Stimulated activated naive CD8-positive, alpha-beta T cell treated with anti-CD3 and anti-CD28 coated beads, Interleukin-15, Interleukin-2, amounts not matched to agents 100 ng/mL and 50 ng/mL, for 24 hours (primary cell): ENCODE data around the gene MANF.
A peak's percentile ranks its signal among the peaks of the same experiment; 100 is the strongest.

Experiments
- H3K27ac Mint-ChIP-seq: one replicate; pipeline ENCODE4 v1.8.0; 2021; ENCODE audit warnings: mild to moderate bottlenecking, mixed read lengths
- H3K27me3 Mint-ChIP-seq: one replicate; pipeline ENCODE4 v1.8.0; 2021; ENCODE audit warnings: mixed read lengths
- H3K36me3 Mint-ChIP-seq: one replicate; pipeline ENCODE4 v1.8.0; 2021; ENCODE audit warnings: low read depth, mixed read lengths
- H3K4me1 Mint-ChIP-seq: one replicate; pipeline ENCODE4 v1.8.0; 2021; ENCODE audit warnings: low read depth, mixed read lengths
- H3K4me3 Mint-ChIP-seq: one replicate; pipeline ENCODE4 v1.8.0; 2021; ENCODE audit warnings: mild to moderate bottlenecking, mixed read lengths
- H3K9me3 Mint-ChIP-seq: one replicate; pipeline ENCODE4 v1.8.0; 2021; ENCODE audit warnings: mixed read lengths

Gene MANF

GRCh38 chr3:51384726-51385473 is at the start of gene MANF:
Gene MANF (plus strand): TSS chr3:51385291. CDS start chr3:51385343, 52 bp downstream.
- H3K4me1 Mint-ChIP-seq: peaks cover 54% of the 10 kb centered on the region

DNA sequence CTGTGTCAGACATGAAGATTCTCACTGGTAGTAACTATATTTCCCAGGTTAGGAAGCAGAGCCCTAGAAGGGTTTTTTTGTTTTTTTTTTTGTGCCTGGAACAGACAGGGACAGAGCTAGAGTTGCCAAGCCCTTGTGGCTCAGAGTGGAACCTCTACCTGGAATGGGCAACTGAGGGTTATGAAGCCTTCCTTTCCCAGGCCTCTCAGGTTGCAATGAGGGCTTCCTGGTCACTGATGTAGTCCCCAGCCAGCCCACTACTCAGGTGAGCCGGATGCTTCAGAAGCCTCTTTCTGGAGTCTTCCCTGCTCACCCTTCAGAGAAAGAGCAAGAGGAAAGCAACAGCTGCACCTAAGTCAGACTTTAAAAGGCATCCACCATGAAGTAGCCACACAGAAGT is 48.8 kb upstream of the MANF start:
- Mint-ChIP-seq H3K4me1 (peaks cover 4% of the 10 kb centered on the region), H3K36me3 (no peaks in the 10 kb centered on the region), H3K4me3 (no peak overlapping the region)

More at GRCh38 chr3:51384726-51385473, at the start of gene MANF:
- H3K27ac Mint-ChIP-seq: peak within 1 kb of the TSS; percentile 99
- H3K27me3 Mint-ChIP-seq: no peaks in the 10 kb centered on the region
- H3K36me3 Mint-ChIP-seq: peaks cover 44% of the 10 kb centered on the region
- H3K4me3 Mint-ChIP-seq: peak within 1 kb of the TSS; percentile 100
- no peaks in the 10 kb centered on the region for H3K9me3 Mint-ChIP-seq

GRCh38 chr3:51337666-51338065 is 47.4 kb upstream of the MANF start:
- H3K4me3 Mint-ChIP-seq: no peak overlapping the region

More for the DNA sequence above, 48.8 kb upstream of the MANF start:
- no peaks in the 10 kb centered on the region for H3K27me3 Mint-ChIP-seq
- no peaks in the 10 kb centered on the region for H3K9me3 Mint-ChIP-seq
- no peak overlapping the region for H3K27ac Mint-ChIP-seq

GRCh38 chr3:51338632-51339031 is 46.5 kb upstream of the MANF start:
- Mint-ChIP-seq H3K36me3 (no peaks in the 10 kb centered on the region), H3K9me3 (no peaks in the 10 kb centered on the region), H3K4me3 (no peak overlapping the region), H3K27me3 (no peaks in the 10 kb centered on the region), H3K27ac (no peak overlapping the region), H3K4me1 (peaks cover 4% of the 10 kb centered on the region)

More at GRCh38 chr3:51337666-51338065, 47.4 kb upstream of the MANF start:
- H3K9me3 Mint-ChIP-seq: no peaks in the 10 kb centered on the region
- H3K4me1 Mint-ChIP-seq: peaks cover 4% of the 10 kb centered on the region
- no peak overlapping the region for H3K27ac Mint-ChIP-seq
- no peaks in the 10 kb centered on the region for H3K36me3 Mint-ChIP-seq
- no peaks in the 10 kb centered on the region for H3K27me3 Mint-ChIP-seq

DNA sequence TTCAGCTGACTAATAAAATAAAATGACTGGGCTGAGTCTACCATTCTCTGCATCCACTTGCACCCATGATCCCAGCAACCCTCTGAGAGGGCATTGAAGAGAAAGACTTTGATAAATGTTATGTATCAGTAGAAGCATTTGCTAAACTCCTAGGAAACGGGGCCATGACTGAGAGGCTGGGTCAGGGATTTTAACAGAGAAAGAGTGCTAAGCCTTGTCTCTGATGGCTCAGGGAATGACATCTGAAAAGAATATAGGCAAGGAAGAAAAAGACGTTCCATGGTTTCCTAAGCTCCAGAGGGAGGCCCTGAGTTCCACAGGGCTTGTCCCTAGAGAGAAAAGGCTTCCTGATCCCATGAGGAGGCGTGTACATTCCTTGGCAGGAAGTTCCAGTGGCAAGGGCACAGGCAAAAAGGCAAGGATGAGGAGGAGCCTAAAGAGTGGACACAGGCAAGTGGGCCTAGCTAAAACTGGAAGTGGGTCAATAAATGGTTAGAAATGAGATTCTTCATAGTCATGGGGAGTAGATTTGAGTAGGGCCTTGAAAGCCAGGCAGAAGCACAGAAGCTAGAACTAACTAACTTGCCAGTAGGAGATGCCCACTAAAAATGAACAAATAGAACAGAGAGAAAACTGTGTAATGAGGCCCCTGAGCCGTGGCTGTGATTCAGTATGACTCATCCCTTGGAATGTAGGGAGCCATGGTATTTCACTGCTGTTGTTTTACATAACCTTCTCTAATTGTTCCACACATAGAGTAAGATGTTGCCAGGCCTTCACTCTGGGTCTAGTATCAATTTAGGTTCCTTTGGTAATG is 44.9 kb upstream of the MANF start:
- Mint-ChIP-seq H3K27ac (no peak overlapping the region), H3K27me3 (no peaks in the 10 kb centered on the region), H3K9me3 (no peaks in the 10 kb centered on the region), H3K36me3 (no peaks in the 10 kb centered on the region), H3K4me3 (no peak overlapping the region), H3K4me1 (peaks cover 4% of the 10 kb centered on the region)

GRCh38 chr3:51340989-51341636 is 44.0 kb upstream of the MANF start:
- no peak overlapping the region for H3K4me3 Mint-ChIP-seq
- no peaks in the 10 kb centered on the region for H3K9me3 Mint-ChIP-seq
- no peaks in the 10 kb centered on the region for H3K27me3 Mint-ChIP-seq
- H3K4me1 Mint-ChIP-seq: peaks cover 4% of the 10 kb centered on the region
- H3K36me3 Mint-ChIP-seq: no peaks in the 10 kb centered on the region
- no peak overlapping the region for H3K27ac Mint-ChIP-seq

- Mint-ChIP-seq H3K9me3 (no peaks in the 10 kb centered on the region), H3K27ac (no peak overlapping the region), H3K27me3 (no peaks in the 10 kb centered on the region), H3K4me3 (no peak overlapping the region), H3K4me1 (peaks cover 4% of the 10 kb centered on the region), H3K36me3 (no peaks in the 10 kb centered on the region)
Observed at GRCh38 chr3:51343918-51344687, 41.0 kb upstream of the MANF start.

DNA sequence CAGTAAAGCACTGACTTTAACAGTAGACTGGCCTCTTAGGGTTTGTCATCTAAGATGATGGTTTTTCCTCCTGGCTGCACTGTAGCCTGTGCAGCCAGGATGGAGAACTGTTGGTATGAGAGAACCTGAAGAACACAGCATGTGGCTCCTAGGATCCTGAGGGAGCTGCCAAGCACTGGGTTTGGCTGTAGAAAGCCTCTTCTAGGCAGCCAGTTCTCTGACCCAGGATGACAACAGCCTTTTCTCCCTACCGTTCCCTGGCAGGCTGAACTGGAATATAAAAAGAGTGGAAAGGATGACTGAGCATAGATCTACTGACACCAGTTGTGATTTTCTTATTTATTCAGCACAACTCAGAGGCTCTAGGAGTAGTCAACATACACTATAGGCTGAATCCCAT is 34.3 kb upstream of the MANF start:
- no peaks in the 10 kb centered on the region for H3K9me3 Mint-ChIP-seq
- H3K27me3 Mint-ChIP-seq: no peaks in the 10 kb centered on the region
- H3K27ac Mint-ChIP-seq: no peak overlapping the region
- no peaks in the 10 kb centered on the region for H3K36me3 Mint-ChIP-seq
- H3K4me1 Mint-ChIP-seq: peaks cover 4% of the 10 kb centered on the region
- no peak overlapping the region for H3K4me3 Mint-ChIP-seq

DNA sequence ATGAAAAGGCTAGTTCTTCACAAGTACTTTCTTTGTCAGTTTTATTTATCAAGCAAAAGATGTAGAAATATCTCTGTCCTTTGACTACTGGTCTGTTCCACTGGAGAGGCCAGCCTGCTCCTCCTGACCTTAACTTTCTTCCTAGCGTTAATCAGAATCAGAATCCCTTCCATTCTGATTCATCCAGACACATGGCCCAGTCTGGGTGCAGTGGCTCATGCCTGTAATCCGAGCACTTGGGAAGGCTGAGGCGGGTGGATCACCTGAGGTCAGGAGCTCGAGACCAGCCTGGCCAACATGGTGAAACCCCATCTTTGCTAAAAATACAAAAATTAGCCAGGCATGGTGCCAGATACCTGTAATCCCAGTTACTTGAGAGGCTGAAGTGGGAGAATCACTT is 32.0 kb upstream of the MANF start:
- Mint-ChIP-seq H3K4me1 (peaks cover 4% of the 10 kb centered on the region), H3K36me3 (no peaks in the 10 kb centered on the region), H3K27ac (no peak overlapping the region), H3K9me3 (no peaks in the 10 kb centered on the region), H3K27me3 (no peaks in the 10 kb centered on the region), H3K4me3 (no peak overlapping the region)

DNA sequence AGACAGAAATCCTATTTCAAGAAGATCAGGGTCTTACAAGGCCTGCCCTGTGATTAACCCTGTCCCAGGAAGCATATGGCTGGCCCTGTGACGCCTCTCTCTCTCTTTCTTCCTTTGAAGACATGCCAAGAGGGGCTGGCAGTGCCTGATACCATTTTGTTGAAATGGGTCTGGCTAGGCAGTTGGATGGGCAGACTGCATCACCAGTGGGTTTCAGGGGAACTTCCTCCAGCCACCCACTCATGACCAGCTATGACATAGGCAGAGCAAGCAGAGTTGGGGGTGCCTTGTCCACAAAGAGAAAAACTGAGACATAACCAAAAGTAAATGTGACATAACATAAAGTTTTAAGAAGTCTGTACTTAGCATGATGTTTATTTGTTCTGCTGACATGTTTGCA is 31.4 kb upstream of the MANF start:
- H3K36me3 Mint-ChIP-seq: no peaks in the 10 kb centered on the region
- no peak overlapping the region for H3K4me3 Mint-ChIP-seq
- no peak overlapping the region for H3K27ac Mint-ChIP-seq
- no peaks in the 10 kb centered on the region for H3K9me3 Mint-ChIP-seq
- peaks cover 4% of the 10 kb centered on the region for H3K4me1 Mint-ChIP-seq
- H3K27me3 Mint-ChIP-seq: no peaks in the 10 kb centered on the region

DNA sequence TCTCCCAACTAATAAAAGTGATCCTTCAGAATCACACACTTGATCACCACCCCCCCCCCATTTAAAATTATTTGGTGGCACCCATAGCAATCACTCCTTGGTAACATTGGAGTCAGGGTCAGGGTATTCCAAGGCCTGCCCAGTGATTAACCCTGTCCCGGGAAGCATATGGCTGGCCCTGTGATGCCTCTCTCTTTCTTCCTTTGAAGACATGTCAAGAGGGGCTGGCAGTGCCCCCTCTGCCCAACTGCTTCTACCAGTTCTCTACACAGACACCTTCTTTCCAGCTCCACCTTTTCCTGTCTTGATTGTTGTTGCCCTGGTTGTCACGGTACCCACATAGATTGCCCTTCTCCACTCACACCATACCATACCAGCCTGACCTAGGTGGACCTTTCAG is 30.9 kb upstream of the MANF start:
- H3K4me1 Mint-ChIP-seq: peaks cover 4% of the 10 kb centered on the region
- H3K27ac Mint-ChIP-seq: no peak overlapping the region
- H3K27me3 Mint-ChIP-seq: no peaks in the 10 kb centered on the region
- H3K9me3 Mint-ChIP-seq: no peaks in the 10 kb centered on the region
- H3K4me3 Mint-ChIP-seq: no peak overlapping the region
- H3K36me3 Mint-ChIP-seq: no peaks in the 10 kb centered on the region

DNA sequence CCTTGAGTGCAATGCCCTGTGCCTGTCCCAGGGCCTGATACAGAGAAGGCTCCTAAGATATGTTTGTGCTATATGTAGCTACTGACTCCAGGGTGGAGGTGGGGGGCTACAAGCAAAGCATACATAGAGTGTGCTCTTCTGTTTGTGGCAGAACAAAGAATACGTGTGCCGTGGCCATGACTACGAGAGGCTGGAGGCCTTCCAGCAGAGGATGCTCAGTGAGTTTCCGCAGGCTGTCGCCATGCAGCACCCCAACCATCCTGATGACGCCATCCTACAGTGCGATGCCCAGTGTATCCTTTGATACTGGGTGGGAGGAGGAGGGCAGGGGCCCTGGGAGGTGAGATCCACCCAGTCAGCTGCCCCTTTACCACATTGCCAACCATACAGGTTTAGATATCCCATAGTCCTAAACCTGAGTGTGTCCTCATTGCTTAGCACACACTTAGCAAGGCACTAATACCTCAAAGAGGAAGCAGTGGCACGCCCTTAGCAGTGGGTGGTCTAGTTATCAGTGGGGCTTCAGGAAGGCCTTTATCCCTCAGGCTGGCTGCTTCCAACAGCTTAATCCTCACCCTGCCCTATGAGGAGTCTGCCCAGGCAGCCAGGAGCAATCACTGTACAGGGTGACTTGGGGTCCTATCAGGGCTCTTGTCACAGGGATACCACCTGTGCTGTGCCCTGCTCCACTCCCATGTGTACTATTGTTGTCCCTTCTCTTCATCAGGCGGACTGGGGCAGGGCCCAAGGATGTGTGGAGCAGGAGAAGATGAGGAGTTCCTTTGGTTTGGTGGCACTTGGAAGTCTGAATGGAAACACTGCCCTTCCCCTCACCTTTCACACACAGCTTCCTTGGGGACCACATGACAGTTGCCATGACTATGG is 30.1 kb upstream of the MANF start:
- Mint-ChIP-seq H3K36me3 (no peaks in the 10 kb centered on the region), H3K4me3 (no peak overlapping the region), H3K27ac (no peak overlapping the region), H3K9me3 (no peaks in the 10 kb centered on the region), H3K4me1 (peaks cover 4% of the 10 kb centered on the region), H3K27me3 (no peaks in the 10 kb centered on the region)

- Mint-ChIP-seq H3K9me3 (no peaks in the 10 kb centered on the region), H3K36me3 (no peaks in the 10 kb centered on the region), H3K4me3 (no peak overlapping the region), H3K27ac (no peak overlapping the region), H3K27me3 (no peaks in the 10 kb centered on the region), H3K4me1 (peaks cover 4% of the 10 kb centered on the region)
Observed at GRCh38 chr3:51355891-51356578, 29.1 kb upstream of the MANF start.
